Immature natural killer cell (primary cell): ENCODE measurements around the gene TMEM53. TPM values are rescaled to one million over a fixed set of nuclear protein-coding genes. Genes with fewer than 3 reads are reported as not detected.
A peak's percentile ranks its signal among the peaks of the same experiment; 100 is the strongest.

ENCODE experiments used
- DNase-seq, 3 donors: peaks; one replicate each; pipeline ENCODE4 v3.0.0; 2022; ENCODE audit warnings: mixed read lengths in 1 of 3
- H3K27ac Mint-ChIP-seq, 6 donors: one replicate each; pipeline ENCODE4 v1.8.0; 2020; ENCODE audit warnings: mixed read lengths in 6 of 6, mild to moderate bottlenecking in 5 of 6, inconsistent platforms in 4 of 6, moderate library complexity in 3 of 6
- H3K27me3 Mint-ChIP-seq, 3 donors: one replicate each; pipeline ENCODE4 v1.8.0; 2020 to 2021; ENCODE audit warnings: low read depth in 3 of 3, mild to moderate bottlenecking in 3 of 3, mixed read lengths in 3 of 3, moderate library complexity in 3 of 3, inconsistent platforms in 1 of 3
- H3K36me3 Mint-ChIP-seq, 3 donors: one replicate each; pipeline ENCODE4 v1.8.0; 2020; ENCODE audit warnings: mixed read lengths in 3 of 3, inconsistent platforms in 2 of 3, mild to moderate bottlenecking in 2 of 3
- H3K4me1 Mint-ChIP-seq, 2 donors: one replicate each; pipeline ENCODE4 v1.8.0; 2020; ENCODE audit warnings: inconsistent platforms in 2 of 2, mild to moderate bottlenecking in 2 of 2, mixed read lengths in 2 of 2, moderate library complexity in 1 of 2
- H3K4me3 Mint-ChIP-seq, 5 donors: one replicate each; pipeline ENCODE4 v1.8.0; 2020; ENCODE audit warnings: mild to moderate bottlenecking in 5 of 5, mixed read lengths in 5 of 5, inconsistent platforms in 3 of 5, moderate library complexity in 3 of 5
- H3K9me3 Mint-ChIP-seq, 6 donors: one replicate each; pipeline ENCODE4 v1.8.0; 2020; ENCODE audit warnings: mild to moderate bottlenecking in 6 of 6, mixed read lengths in 6 of 6, inconsistent platforms in 4 of 6, moderate library complexity in 3 of 6
- polyA plus RNA-seq, 3 donors: library from polyadenylated mRNA; unstranded; fragments of 300-500 nt; fragmentation: Illumina TruSeq; gene quantifications; one replicate each; pipeline ENCODE4 v1.2.3, GENCODE V29; 2021

TMEM53 gene
- 1 to 10 TPM; 4.2 to 8.8 (median 8.7) TPM for polyA plus RNA-seq

DNA sequence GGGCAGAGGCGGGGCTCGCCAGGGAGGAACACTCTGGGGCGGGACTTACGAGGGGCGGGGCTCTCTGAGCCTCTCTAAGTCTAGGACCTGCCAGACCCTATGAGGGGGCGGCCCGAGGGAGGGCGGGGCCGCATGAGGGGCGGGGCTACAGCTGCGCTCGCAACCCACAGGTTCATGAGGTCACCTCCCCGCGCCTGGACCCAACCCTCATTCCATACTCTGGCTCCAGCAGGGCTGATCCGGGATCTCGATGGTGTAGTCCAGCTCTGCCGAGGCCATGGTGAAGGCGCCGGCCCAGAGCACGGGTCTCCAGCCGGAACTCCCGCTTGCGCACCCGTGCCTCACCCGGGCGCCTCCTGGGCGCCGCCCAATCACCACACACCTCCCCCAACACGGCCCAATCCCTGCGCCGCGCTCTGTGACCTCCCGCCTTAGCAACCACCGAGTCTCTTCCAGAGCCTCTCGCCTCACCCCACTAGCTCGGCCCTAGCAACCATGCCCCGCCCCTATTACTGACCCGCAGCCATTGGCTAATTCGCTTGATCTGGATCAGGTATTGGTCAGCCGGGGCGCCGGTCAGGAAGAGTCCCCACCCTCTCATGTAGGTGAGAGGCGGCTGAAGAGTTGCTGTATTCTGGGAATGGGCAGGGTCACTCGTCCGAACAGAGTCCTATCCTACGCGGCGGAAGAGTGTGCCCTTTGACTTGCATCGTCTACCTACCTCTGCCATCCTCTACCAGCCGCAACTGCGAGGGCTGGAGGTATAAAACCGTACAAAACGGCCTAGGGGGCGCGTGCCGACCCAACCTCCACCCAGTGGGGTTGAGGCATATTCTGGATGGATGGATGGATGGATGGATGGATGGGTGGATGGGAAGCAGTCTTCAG lies at the start of gene TMEM53, which contains the start of gene ARMH1:
Gene TMEM53, minus strand, starts transcription at position 369 of the 888 bp plus-strand sequence. Its CDS starts 90 bp downstream, at position 279.
Gene ARMH1, plus strand, starts transcription at position 602 of the 888 bp plus-strand sequence. CDS start 14,984 bp downstream, outside the sequence.
- Mint-ChIP-seq H3K4me3 (peak within 1 kb of the TSS; percentile 88 to 95 (median 93)), H3K9me3 (no peaks in the 10 kb centered on the region), H3K4me1 (peaks cover 27 to 32% of the 10 kb centered on the region in 2 donors), H3K27ac (peak within 1 kb of the TSS; percentile 84 to 93 (median 90)), H3K27me3 (peaks cover 2 to 5% (median 2%) of the 10 kb centered on the region in 3 donors), H3K36me3 (peaks cover 0 to 8% (median 0%) of the 10 kb centered on the region in 3 donors)
- peak; percentile 97 to 99 (median 98) for DNase-seq

DNA sequence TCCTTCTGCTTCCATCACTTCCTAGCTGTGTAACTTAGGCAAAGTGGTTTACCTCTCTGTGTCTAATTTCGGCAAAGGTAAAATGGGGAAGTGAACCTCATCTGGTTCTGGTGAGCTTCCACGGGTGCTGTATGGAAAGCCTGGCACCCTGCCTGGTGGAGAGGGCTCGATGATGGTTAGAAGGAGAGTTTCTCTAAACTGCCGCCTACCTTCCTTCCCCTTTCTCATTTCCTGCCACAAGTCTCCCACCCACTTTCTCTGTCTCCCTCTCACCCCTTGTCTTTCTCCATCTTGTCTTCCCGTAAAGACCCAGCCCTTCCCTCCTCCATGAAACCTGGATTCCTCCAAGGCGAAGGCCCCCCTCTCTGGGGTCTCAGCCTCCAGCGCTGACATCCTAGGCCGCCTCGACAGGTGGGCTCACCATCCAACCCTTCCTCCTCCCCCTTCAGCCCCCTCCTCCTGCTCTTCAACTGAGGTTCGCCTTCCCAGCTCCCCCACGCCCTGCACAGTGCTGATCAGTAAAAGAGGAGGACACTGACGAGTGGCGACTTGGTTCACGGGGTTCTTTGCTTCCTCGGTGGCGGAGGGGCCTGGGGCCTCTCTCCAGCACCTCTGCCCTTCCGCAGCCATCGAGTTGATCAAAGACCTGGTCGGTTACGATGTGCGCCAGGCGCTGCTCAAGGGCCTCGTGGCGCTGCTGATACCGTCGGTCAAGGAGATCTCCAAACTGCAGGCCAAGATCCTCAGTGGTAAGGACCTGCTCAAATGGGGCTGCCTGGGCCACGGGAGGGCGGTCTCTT lies 49.4 kb upstream of the TMEM53 start:
- Mint-ChIP-seq H3K9me3 (no peaks in the 10 kb centered on the region), H3K4me1 (peaks cover 29 to 40% of the 10 kb centered on the region in 2 donors)

DNA sequence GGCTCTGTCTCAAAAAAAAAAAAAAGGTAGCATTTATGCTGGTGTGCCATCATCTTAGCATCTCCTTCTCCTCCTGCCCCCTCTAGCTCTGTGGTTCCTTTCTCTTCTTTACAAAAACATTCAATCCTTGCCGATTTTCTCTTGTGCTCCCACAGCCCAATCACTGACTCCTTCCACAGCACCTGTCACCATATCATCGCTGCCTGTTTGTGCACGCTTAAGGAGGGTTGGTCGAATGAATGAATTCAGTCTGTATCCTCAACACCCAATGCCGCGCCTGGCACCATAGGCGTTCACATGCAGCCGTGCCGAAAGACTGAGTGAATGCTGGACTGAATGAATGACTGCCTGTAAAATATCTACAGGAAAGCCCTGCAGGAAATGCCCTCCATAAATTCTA lies 48.8 kb upstream of the TMEM53 start:
- peaks cover 31 to 42% of the 10 kb centered on the region in 2 donors for H3K4me1 Mint-ChIP-seq
- H3K4me3 Mint-ChIP-seq, result peak overlapping the region; percentile 2 to 63 (median 45)
- peak overlapping the region; percentile 30 to 91 (median 66) for H3K27ac Mint-ChIP-seq
- H3K9me3 Mint-ChIP-seq, result no peaks in the 10 kb centered on the region
- DNase-seq, result no peak
- no peaks in the 10 kb centered on the region for H3K36me3 Mint-ChIP-seq
- peaks cover 0 to 10% (median 5%) of the 10 kb centered on the region in 3 donors for H3K27me3 Mint-ChIP-seq

More for the DNA sequence above, 49.4 kb upstream of the TMEM53 start:
- Mint-ChIP-seq H3K4me3 (peak overlapping the region in 3 of 5 donors; percentile 42 to 62 (median 45)), H3K27me3 (peaks cover 0 to 10% (median 5%) of the 10 kb centered on the region in 3 donors), H3K36me3 (no peaks in the 10 kb centered on the region), H3K27ac (peak overlapping the region in 5 of 6 donors; percentile 25 to 91 (median 49))
- no peak for DNase-seq

DNA sequence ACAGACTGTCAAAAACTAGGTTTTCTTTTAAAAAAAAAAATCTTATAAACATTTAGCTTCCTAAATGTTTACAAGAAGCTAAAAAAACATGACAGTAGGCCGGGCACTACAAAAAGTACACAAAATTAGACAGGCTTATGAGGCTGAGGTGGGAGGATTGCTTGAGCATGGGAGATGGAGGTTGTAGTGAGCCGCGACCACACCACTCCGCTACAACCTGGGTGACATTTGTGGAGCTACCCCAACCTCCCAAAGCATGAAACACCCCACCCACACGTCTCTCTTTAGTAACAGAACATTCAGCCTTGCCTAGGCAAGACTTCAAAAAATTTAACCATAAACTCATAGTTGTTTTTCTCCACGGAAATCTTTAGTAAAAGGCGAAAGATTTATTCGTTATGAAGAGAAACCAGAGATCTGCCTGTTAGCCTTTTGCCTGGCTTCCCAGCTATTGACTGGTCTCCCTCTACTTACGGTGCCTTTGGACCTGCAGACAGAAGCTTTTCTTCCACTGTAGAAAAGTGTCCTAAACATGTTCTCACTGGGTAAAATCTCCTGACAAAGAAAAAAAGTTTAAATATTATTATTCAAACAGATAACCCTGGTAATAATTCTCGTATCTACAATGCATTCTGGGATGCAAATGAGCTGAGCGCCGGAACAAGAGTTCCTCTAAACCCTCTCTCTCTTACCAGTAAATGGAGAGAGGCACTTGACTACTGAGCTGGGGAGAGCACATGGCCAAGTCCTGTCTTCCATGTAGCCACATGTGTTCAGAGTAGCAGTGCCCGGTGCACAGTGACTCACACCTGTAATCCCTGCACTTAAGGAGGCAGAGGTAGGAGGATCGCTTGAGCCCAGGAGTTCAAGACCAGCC lies 47.4 kb upstream of the TMEM53 start:
- no peaks in the 10 kb centered on the region for H3K9me3 Mint-ChIP-seq
- no peaks in the 10 kb centered on the region for H3K36me3 Mint-ChIP-seq
- peaks cover 2 to 10% (median 5%) of the 10 kb centered on the region in 3 donors for H3K27me3 Mint-ChIP-seq
- peak overlapping the region; percentile 88 to 99 (median 94) for H3K27ac Mint-ChIP-seq
- H3K4me1 Mint-ChIP-seq, result peaks cover 41 to 54% of the 10 kb centered on the region in 2 donors
- peak overlapping the region; percentile 28 to 84 (median 67) for H3K4me3 Mint-ChIP-seq
- DNase-seq, result peak; percentile 67 to 85 (median 79)

DNA sequence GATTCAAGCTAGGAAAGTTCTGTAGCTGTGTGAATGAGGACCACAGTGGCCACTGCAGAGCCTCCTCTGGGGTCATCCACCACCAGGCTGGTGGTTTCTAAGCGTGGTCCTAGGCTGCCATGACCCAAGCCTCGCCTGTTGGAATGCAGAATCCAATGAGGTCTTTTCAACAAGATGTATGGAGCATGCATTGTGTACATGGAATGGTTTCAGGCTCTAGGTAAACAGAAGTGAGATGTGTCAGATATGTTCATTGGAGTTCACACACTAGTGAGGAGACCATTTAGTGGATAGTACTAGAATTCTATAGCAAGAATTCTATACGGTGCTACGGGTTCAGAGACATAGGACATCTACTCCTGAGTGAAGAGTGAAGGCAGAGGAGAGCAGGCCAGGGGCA lies 46.0 kb upstream of the TMEM53 start:
- Mint-ChIP-seq H3K27me3 (peaks cover 2 to 10% (median 5%) of the 10 kb centered on the region in 3 donors), H3K4me1 (peaks cover 53 to 65% of the 10 kb centered on the region in 2 donors), H3K4me3 (peak overlapping the region in 1 of 5 donors; percentile 5), H3K27ac (peak overlapping the region; percentile 60 to 93 (median 84)), H3K9me3 (no peaks in the 10 kb centered on the region), H3K36me3 (no peaks in the 10 kb centered on the region)
- no peak for DNase-seq

DNA sequence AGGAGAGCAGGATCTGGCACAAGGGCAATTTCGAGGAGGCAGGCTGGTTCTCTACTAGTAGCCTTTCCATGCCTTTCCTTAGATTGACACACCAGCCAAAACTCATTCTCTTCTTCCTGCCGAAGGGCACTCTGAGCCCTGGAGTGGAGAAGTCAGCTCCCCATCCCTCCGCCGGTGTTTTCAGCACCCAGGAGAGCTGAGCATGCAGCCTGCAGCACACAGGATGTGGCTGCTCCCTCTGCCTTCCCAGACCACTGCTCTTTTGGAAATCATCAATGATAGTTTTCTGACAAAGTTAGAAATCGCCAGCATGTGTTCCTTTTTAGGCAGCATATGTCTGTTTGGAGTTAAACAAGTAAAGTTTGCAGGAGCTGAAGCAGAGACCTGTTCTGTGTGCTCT lies 45.0 kb upstream of the TMEM53 start:
- Mint-ChIP-seq H3K4me3 (no peak overlapping the region), H3K27me3 (peaks cover 2 to 10% (median 5%) of the 10 kb centered on the region in 3 donors), H3K27ac (peak overlapping the region in 3 of 6 donors; percentile 13 to 40 (median 26)), H3K4me1 (peaks cover 59 to 72% of the 10 kb centered on the region in 2 donors), H3K36me3 (no peaks in the 10 kb centered on the region), H3K9me3 (no peaks in the 10 kb centered on the region)
- DNase-seq, result no peak

DNA sequence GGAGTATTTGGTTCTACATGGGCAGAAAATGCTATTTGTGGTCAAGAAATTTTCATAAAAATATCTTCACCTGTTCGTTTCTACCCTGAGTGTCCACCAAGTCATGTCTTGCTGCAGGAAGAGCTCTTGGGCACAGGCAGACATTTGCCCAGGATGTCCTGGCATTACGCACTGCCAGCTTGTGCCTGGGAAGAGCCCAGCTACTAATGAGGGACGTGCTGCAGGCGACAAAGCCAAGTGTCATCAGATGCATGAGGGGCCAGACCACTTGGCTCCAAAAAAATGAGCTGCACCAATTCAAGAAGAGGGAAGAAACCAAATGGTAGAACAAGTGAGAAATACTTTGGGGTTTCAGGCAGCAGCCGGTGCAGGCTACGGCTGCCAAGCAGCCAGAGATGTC lies 43.8 kb upstream of the TMEM53 start:
- Mint-ChIP-seq H3K4me3 (peak overlapping the region in 1 of 5 donors; percentile 26), H3K36me3 (no peaks in the 10 kb centered on the region), H3K4me1 (peaks cover 53 to 65% of the 10 kb centered on the region in 2 donors), H3K27ac (peak overlapping the region in 4 of 6 donors; percentile 47 to 80 (median 64)), H3K9me3 (no peaks in the 10 kb centered on the region), H3K27me3 (peaks cover 2 to 10% (median 5%) of the 10 kb centered on the region in 3 donors)
- DNase-seq, result no peak

DNA sequence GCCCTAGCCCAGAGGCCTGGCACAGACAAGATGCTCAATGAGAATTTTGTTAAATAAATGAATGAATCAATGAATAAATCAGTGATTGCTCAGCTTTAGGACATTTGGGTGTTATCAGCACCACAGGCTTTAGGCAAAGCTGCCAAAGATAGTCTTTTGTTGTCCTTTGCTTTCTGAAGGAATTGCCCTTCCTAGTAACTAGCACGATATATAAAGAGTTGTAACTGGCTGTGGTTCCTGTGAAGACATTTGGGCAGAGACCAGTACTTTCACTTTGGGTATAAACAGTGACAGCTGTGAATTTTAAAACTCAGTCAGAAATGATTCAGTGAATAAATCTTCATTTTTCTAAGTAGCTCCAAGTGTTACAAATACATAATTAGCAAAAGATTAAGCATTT lies 43.4 kb upstream of the TMEM53 start:
- Mint-ChIP-seq H3K4me1 (peaks cover 52 to 61% of the 10 kb centered on the region in 2 donors), H3K4me3 (peak overlapping the region in 2 of 5 donors; percentile 17 to 26), H3K27ac (peak overlapping the region in 5 of 6 donors; percentile 47 to 80 (median 69))

DNA sequence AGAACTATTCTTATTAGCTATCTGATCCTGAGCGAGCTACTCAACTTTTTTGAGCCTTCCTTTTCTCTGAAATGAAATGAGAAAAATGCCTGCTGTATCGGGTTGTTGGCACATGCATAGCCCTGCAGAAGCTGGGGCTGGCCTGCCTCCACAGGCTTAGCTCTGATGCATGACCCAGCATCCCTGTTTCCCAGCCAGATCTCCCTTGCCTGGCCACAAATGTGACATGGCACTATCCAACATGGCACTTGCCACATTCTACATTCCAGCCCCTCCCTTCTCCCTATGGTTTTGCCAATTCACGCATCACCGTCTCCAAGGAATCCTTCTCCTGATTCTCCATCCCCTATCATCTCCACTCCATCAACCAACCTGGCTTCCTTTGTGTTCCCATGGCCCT lies 42.9 kb upstream of the TMEM53 start:
- Mint-ChIP-seq H3K27ac (peak overlapping the region; percentile 19 to 80 (median 64)), H3K9me3 (no peaks in the 10 kb centered on the region), H3K4me1 (peaks cover 52 to 60% of the 10 kb centered on the region in 2 donors), H3K4me3 (peak overlapping the region in 2 of 5 donors; percentile 17 to 23), H3K27me3 (peaks cover 2 to 10% (median 5%) of the 10 kb centered on the region in 3 donors), H3K36me3 (no peaks in the 10 kb centered on the region)
- no peak for DNase-seq

More for the DNA sequence above, 43.4 kb upstream of the TMEM53 start:
- H3K9me3 Mint-ChIP-seq, result no peaks in the 10 kb centered on the region
- no peak for DNase-seq
- H3K36me3 Mint-ChIP-seq, result no peaks in the 10 kb centered on the region
- peaks cover 2 to 10% (median 5%) of the 10 kb centered on the region in 3 donors for H3K27me3 Mint-ChIP-seq

DNA sequence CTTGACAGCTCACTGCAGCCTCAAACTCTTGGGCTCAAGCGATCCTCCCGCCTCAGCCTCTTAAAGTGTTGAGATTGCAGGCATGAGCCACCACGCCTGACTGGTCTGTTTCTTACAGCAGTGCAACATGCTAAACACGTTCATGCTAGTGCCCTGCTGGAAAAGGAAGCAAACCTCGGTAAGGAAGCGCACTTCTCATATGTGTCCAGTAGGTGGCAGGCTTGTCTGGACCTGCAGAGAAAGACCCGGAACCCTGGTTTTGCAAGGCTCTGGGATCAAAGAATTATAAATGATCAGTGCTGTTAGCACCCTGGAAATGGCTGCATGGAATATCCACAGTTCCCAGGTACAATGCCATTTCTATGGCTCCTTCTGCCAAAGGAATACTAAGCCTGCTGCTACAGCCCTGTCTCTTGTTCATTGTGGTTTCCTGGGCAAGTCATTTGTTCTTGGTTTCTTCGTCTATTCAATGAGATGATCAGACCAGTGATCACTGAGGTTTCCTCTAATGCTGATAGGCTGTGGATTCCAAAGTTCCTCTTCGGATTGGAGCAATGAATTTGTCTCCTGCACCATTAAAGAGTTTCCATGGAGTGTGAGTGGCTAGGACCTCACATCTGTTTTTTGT lies 40.8 kb upstream of the TMEM53 start:
- H3K4me3 Mint-ChIP-seq, result peak overlapping the region in 4 of 5 donors; percentile 12 to 70 (median 24)
- H3K27ac Mint-ChIP-seq, result peak overlapping the region in 5 of 6 donors; percentile 13 to 76 (median 65)
- H3K9me3 Mint-ChIP-seq, result no peaks in the 10 kb centered on the region
- peak; percentile 63 to 75 (median 69) for DNase-seq
- peaks cover 33 to 39% of the 10 kb centered on the region in 2 donors for H3K4me1 Mint-ChIP-seq
- no peaks in the 10 kb centered on the region for H3K36me3 Mint-ChIP-seq
- peaks cover 0 to 3% (median 2%) of the 10 kb centered on the region in 3 donors for H3K27me3 Mint-ChIP-seq

DNA sequence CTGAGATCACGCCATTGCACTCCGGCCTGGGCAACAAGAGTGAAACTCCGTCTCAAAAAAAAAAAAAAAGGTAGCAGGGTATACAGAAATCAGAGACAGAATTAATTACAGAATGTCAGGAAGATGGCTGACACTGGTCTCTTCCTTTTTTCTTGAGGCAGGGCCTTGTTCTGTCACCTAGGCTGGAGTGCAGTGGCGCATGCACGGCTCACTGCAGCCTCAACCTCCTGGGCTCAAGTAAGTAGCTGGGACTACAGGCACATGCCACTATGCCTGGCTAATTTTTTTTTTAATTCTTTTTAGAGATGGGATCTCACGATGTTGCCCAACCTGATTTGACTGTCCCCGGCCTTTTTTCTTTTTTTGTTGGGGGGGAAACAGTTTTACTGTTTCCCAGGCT lies 40.3 kb upstream of the TMEM53 start:
- Mint-ChIP-seq H3K4me3 (peak overlapping the region in 2 of 5 donors; percentile 29 to 70), H3K27me3 (peaks cover 0 to 3% (median 2%) of the 10 kb centered on the region in 3 donors), H3K4me1 (peaks cover 33 to 39% of the 10 kb centered on the region in 2 donors), H3K9me3 (no peaks in the 10 kb centered on the region), H3K36me3 (no peaks in the 10 kb centered on the region), H3K27ac (peak overlapping the region in 1 of 6 donors; percentile 75)
- no peak for DNase-seq

DNA sequence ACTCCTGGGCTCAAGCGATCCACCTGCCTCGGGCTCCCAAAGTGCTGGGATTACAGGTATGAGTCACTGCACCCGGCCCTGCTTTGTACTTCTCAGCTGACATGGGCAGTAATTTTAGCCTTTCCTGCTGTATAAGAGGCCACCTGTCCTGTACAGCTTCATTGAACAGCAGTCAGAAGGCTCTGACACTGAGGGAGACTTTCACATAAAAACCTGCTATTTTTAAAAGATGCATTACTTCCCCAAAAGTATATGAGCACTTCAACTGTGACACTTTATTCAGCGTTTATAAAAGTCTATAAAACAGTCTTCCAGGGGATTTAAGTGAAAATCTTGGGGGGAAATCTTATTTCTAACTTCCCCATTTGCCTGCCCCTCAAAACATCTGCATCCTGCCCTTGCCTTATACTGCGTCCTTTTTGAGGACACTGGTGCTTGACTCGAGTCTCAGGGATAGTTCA lies 39.1 kb upstream of the TMEM53 start:
- Mint-ChIP-seq H3K36me3 (no peaks in the 10 kb centered on the region), H3K4me3 (no peak overlapping the region), H3K9me3 (no peaks in the 10 kb centered on the region)

More for the DNA sequence above, 39.1 kb upstream of the TMEM53 start:
- no peak overlapping the region for H3K27ac Mint-ChIP-seq
- peaks cover 30 to 32% of the 10 kb centered on the region in 2 donors for H3K4me1 Mint-ChIP-seq
- DNase-seq, result no peak
- H3K27me3 Mint-ChIP-seq, result peaks cover 0 to 5% (median 2%) of the 10 kb centered on the region in 3 donors
